Thyroid gland (tissue), 4 donors: ENCODE data around the gene OR6C76.
"Not testable (repeated sequence)": the region's sequence is repeated elsewhere in the genome, so short reads cannot be mapped to it uniquely, and the experiment has no call there.

Source experiments
- POLR2A ChIP-seq, 2 donors: fragments of 450-650 bp; IDR thresholded peaks; one replicate each; pipeline ENCODE4 v1.6.1; 2017; ENCODE audit warnings: antibody characterized with exemption in 2 of 2, mild to moderate bottlenecking in 2 of 2, moderate library complexity in 1 of 2
- TF ChIP-seq, protein P1 (sequence below), 6 experiments: fragments of 200-600 bp in 3 of 6; fragments of 450-650 bp in 3 of 6; sonication (generic) in 3 of 6; IDR thresholded peaks; one replicate each; pipeline ENCODE4 v1.5.1; 2016 to 2019; ENCODE audit warnings: antibody characterized with exemption in 6 of 6, mild to moderate bottlenecking in 2 of 6, inconsistent platforms in 1 of 6, moderate library complexity in 1 of 6

DNA sequence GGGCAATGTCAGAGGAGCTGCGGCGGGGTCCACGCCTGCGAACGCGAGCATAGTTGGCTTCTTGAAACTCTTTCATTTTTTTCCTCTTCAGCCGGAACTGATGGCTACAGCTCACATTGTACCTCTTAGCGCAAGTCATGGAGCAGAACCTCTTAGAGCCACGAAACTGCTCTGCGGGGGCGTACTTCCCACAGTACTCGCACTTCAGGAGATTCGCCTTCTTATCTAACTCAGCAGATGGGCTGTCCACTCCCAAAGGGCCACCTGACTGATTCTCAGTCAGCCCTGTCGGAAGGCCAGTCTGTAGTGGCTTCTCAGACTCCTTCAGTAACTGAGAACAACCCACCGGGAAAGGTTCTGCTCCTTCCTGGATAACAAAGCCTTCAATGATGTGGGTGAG lies 13.9 kb upstream of the OR6C76 start:
- not testable (repeated sequence) for TF ChIP-seq POLR2A (IDR thresholded peaks at IDR 0.05)
- TF ChIP-seq, protein P1, sequence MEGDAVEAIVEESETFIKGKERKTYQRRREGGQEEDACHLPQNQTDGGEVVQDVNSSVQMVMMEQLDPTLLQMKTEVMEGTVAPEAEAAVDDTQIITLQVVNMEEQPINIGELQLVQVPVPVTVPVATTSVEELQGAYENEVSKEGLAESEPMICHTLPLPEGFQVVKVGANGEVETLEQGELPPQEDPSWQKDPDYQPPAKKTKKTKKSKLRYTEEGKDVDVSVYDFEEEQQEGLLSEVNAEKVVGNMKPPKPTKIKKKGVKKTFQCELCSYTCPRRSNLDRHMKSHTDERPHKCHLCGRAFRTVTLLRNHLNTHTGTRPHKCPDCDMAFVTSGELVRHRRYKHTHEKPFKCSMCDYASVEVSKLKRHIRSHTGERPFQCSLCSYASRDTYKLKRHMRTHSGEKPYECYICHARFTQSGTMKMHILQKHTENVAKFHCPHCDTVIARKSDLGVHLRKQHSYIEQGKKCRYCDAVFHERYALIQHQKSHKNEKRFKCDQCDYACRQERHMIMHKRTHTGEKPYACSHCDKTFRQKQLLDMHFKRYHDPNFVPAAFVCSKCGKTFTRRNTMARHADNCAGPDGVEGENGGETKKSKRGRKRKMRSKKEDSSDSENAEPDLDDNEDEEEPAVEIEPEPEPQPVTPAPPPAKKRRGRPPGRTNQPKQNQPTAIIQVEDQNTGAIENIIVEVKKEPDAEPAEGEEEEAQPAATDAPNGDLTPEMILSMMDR (IDR thresholded peaks at IDR 0.05) = not testable (repeated sequence)
